NAMALWA (cell line): ENCODE measurements around the gene MINDY4.
"Not testable (repeated sequence)": the region's sequence is repeated elsewhere in the genome, so short reads cannot be mapped to it uniquely, and the experiment has no call there.

Experiments used
- DNase-seq: peaks from one replicate; pipeline ENCODE4 v3.0.0-alpha.2; 2015; ENCODE audit warnings: low spot score

Gene MINDY4

GRCh38 chr7:30804078-30804661 lies 33.0 kb downstream of the MINDY4 start:
- no peak for DNase-seq

DNA sequence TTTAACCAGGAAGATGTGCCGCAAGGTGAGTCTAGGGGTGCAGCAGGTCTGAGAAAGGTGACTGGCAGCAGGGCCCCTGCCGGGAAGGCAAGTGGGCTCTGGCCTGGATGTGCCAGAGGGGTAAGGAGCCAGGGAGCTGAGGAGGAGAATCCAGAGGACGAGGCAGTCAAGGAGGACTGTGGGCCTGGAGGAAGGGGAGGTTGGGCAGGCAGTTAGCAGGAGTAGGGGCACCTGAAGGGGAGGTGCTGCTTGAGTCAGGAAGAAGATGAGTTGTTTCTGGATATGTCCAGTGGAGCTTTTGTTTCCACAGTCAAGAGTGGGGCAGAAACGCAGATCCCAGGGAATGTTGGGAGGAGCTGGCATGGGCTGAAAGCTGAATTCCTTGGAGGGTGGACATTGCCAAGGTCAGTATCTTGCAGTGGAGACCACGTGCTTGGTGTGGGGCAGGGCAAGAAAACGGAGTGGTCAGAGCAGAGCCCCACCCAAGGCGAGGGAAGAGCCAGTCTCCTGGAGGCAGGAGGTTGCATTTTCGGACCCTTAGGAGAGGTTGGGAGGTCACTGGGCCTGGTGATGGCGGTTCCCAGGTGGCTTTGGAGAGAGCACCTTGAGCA lies 34.0 kb downstream of the MINDY4 start:
- no peak for DNase-seq

DNA sequence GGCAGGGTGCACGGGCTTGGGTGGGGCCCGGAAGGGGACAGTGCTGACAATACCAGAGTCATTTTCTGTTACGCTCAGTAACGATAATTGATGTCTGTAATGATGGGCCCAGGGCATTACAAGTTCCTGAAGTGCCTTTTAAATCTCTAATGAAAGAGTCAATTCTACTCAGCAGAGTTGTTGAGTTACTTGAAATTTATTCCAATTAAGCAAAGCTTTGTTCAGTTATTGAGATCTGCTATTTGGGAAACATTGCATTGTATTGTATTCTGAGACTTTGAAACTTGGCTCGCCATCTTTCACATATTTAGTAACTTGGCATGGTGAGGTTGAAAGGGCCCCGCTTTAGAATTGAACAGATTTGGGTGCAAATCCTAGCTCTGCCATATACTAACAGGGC lies 34.7 kb downstream of the MINDY4 start:
- DNase-seq: no peak

DNA sequence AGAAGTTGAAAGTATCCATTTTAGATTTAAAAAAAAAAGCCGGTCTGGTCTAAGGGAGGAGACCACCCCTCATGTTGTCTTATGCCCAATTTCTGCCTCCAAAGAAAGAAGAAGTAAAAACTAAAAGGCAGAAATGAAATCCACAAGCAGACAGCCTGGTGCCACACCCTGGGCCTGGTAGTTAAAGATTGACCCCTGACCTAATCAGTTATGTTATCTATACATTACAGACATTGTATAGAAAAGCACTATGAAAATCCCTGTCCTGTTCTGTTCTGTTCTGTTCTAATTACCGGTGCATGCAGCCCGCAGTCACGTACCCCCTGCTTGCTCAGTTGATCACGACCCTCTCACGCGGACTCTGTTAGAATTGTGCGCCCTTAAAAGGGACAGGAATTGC lies 36.3 kb downstream of the MINDY4 start:
- not testable (repeated sequence) for DNase-seq

- DNase-seq: not testable (repeated sequence)
Observed at GRCh38 chr7:30807941-30808340, 36.7 kb downstream of the MINDY4 start.

DNA sequence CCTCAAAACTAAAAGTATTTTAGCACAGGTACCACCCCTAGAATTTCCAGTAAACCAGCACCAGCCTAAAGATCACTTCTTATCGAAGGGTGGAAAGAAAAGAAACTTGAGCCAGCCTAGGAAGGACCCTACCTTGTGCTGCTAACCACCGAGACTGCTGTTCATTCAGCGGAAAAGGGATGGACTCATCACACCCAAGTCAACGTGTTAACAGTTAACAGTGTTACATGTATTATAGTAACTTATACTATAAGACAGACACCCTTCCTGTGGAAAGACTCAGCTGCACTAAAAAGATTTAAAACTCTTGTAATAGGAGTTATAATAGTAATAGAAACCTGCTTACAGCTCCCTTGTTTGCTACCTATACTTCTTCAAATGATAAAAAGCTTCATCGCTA lies 39.8 kb downstream of the MINDY4 start:
- no peak for DNase-seq

- no peak for DNase-seq
Observed at GRCh38 chr7:30812676-30813075, 41.5 kb downstream of the MINDY4 start.

GRCh38 chr7:30813466-30813865 lies 42.2 kb downstream of the MINDY4 start:
- no peak for DNase-seq

GRCh38 chr7:30814700-30815387 lies 43.6 kb downstream of the MINDY4 start:
- DNase-seq: no peak

- DNase-seq: no peak
Observed at GRCh38 chr7:30815388-30815854, 44.2 kb downstream of the MINDY4 start.

- DNase-seq: no peak
Observed at GRCh38 chr7:30815951-30816644, 44.9 kb downstream of the MINDY4 start.

GRCh38 chr7:30816645-30817370 lies 45.6 kb downstream of the MINDY4 start:
- DNase-seq: no peak

- DNase-seq: no peak
Observed at GRCh38 chr7:30817371-30817767, 46.2 kb downstream of the MINDY4 start.

DNA sequence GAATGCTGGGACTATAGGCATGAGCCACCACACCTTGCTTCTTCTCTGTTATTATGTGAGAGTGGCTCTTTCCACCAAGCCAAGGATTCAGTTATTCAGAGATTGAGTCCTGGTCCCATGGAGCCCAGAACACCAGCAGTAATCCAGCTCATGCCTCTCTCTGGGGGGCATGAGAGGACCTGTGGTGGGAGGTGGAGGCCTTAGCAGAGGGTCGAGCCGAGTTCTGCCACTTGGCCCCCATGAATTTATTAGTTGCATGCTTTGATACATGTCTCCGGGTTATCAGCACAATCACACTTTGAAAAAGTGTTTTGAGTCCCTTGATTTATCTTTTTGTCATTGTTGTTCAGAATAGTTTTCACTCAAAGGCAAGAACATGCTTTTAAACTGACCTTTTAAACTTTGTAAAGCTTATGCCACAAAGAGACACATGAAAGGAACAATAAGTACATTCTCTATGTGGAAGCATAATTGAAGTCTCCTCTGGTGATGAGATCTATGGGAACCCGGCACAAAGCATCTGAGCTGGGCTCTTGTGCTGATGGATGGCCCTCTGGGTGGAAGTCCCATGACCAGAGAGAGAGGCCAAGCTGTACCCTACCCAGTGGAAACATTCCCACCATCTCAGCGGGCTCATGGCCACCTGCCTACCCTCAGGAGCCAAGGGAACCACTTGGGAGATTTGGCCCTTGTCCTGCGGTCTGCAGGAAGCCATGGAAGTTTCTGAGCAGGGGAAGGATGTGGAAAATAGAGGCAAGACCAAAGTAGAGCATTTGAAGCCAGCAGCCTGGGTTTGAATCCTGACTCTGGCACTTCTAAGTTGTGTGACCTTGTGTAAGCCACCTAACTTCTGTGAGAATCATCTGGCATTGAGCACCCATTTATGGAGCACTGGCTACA lies 53.9 kb downstream of the MINDY4 start:
- no peak for DNase-seq

DNA sequence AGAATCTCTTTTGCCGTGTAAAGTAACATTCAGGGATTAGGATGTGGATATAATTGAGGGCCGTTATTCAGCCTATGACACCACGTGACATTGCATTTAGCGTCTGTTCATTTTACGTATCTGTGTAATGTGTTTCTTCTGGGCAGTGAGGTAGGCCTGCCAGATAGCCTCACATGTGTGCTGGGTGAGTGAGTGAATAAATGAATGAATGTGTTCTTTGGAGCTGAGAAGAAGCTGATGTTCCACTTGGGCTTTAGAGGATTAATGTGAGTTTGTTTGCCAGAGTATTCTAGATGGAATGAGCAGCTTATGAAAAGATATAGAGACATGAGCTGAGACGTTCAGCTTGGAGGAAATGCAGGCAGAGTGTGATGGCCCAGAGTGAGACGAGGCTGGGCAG lies 55.0 kb downstream of the MINDY4 start:
- DNase-seq: no peak

- DNase-seq: no peak
Observed at GRCh38 chr7:30828591-30828990, 57.4 kb downstream of the MINDY4 start.

DNA sequence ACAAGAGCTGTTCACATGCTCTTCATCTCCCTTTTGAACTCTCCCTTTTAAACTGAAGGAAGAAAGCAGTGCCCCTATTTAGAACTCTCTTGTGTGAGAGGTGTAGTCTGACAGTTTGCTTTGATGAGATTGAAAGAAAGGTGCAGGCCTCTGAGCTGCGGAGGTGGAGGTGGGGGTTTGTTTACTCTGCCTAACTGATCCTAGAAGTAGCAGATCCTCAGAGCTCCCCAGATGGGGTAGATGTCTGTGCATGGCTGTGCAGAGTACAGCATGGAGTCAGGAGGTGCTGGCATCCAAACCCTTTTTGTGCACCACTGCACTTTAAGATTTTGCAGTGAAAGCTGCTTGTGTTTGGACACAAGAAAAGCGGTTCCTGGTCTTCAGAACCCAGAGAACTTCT lies 58.3 kb downstream of the MINDY4 start:
- DNase-seq: no peak

GRCh38 chr7:30831227-30831626 lies 60.0 kb downstream of the MINDY4 start:
- no peak for DNase-seq

GRCh38 chr7:30831936-30832335 lies 60.7 kb downstream of the MINDY4 start:
- DNase-seq: no peak

DNA sequence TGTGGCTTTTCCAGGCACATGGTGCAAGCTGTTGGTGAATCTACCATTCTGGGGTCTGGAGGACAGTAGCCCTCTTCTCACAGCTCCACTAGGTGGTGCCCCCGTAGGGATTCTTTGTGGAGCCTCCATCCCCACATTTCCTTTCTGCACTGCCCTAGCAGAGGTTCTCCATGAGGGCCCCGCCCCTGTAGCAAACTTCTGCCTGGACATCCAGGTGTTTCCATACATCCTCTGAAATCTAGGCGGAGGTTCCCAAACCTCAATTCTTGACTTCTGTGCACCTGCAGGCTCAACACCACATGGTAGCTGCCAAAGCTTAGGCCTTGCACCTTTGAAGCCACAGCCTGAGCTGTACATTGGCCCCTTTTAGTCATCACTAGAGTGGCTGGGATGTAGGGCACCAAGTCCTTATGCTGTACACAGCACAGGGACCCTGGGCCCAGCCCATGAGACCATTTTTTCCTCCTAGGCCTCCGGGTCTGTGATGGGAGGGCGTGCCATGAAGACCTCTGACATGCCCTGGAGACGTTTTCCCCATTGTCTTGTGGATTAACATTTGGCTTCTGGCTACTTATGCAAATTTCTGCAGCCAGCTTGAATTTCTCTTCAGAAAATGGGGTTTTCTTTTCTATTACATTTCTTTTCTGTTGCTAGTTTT lies 62.9 kb downstream of the MINDY4 start:
- not testable (repeated sequence) for DNase-seq
